Endodermal cell (in vitro differentiated cells): ENCODE measurements around the gene DGKK. TPM values are rescaled to one million over a fixed set of nuclear protein-coding genes. Genes with fewer than 3 reads are reported as not detected.
A peak's percentile ranks its signal among the peaks of the same experiment; 100 is the strongest.

ENCODE experiments used
- DNase-seq: peaks from one replicate; pipeline ENCODE4 v3.0.0-alpha.2; 2017
- H3K27ac ChIP-seq: 2 replicates; pipeline ENCODE4 v1.5.1; 2013; ENCODE audit warnings: mild to moderate bottlenecking, low read depth, low read length, moderate library complexity
- H3K27me3 ChIP-seq: 2 replicates; pipeline ENCODE4 v1.6.1; 2013; ENCODE audit warnings: mild to moderate bottlenecking, low read length, moderate library complexity; ENCODE audit not compliant: insufficient read depth, control insufficient read depth, poor library complexity, severe bottlenecking
- H3K36me3 ChIP-seq: 2 replicates; pipeline ENCODE4 v1.7.0; 2013; ENCODE audit warnings: mild to moderate bottlenecking, low read length, moderate library complexity; ENCODE audit not compliant: control insufficient read depth, insufficient read depth
- H3K4me1 ChIP-seq: one replicate; pipeline ENCODE4 v1.7.0; 2013; ENCODE audit warnings: low read length; ENCODE audit not compliant: control insufficient read depth, insufficient read depth
- H3K4me3 ChIP-seq: 2 replicates; pipeline ENCODE4 v1.5.1; 2013; ENCODE audit warnings: mild to moderate bottlenecking, low read length, moderate library complexity
- H3K9ac ChIP-seq: 2 replicates; pipeline ENCODE4 v1.6.1; 2013; ENCODE audit warnings: mild to moderate bottlenecking, low read length, moderate library complexity; ENCODE audit not compliant: poor library complexity, severe bottlenecking; ENCODE audit errors: extremely low read depth
- H3K9me3 ChIP-seq: 2 replicates; pipeline ENCODE4 v1.6.1; 2013; ENCODE audit warnings: mild to moderate bottlenecking, low read length, moderate library complexity; ENCODE audit not compliant: control insufficient read depth
- H3K27ac Mint-ChIP-seq: 2 replicates; pipeline ENCODE4 v1.8.0; 2020; ENCODE audit warnings: mixed read lengths
- H3K27me3 Mint-ChIP-seq: 2 replicates; pipeline ENCODE4 v1.8.0; 2021; ENCODE audit warnings: mild to moderate bottlenecking, mixed read lengths; ENCODE audit not compliant: insufficient read depth
- H3K36me3 Mint-ChIP-seq: 2 replicates; pipeline ENCODE4 v1.8.0; 2020; ENCODE audit warnings: low read depth, mixed read lengths
- H3K4me1 Mint-ChIP-seq: 2 replicates; pipeline ENCODE4 v1.8.0; 2020; ENCODE audit warnings: mixed read lengths
- H3K4me3 Mint-ChIP-seq: 2 replicates; pipeline ENCODE4 v1.8.0; 2020; ENCODE audit warnings: mild to moderate bottlenecking, moderate library complexity, mixed read lengths
- H3K9me3 Mint-ChIP-seq: 2 replicates; pipeline ENCODE4 v1.8.0; 2020; ENCODE audit warnings: mild to moderate bottlenecking, mixed read lengths
- WGBS, 2 experiments: methylation state at CpG; one replicate each; pipeline versions ENCODE4 v1.1.5 to v1.1.7; 2013; ENCODE audit warnings: missing lambda C conversion rate in 2 of 2, mixed read lengths in 1 of 2; ENCODE audit not compliant: insufficient coverage in 1 of 2, insufficient read length in 1 of 2; 5-methylcytosine and 5-hydroxymethylcytosine counted together
- total RNA-seq, 2 donors: library from RNA; stranded (reverse); fragmentation: NEBNext Ultra II Directional in 1 of 2; extraction: Animal tissue kit (Norgen Biotek cat#: 25700) in 1 of 2; gene quantifications; 2 replicates in 1 of 2; 3 replicates in 1 of 2; pipeline ENCODE4 v1.2.1, GENCODE V29; 2021
- TF ChIP-seq, protein P1 (sequence below): fragments of 200-600 bp; sonication (generic); conservative IDR thresholded peaks from 2 replicates; pipeline ENCODE4 v1.5.0; 2021; ENCODE audit warnings: antibody characterized with exemption, mild to moderate bottlenecking

The DGKK gene
- total RNA-seq, 2 donors from 2014 or later = 3.5 to 4.8 TPM

DNA sequence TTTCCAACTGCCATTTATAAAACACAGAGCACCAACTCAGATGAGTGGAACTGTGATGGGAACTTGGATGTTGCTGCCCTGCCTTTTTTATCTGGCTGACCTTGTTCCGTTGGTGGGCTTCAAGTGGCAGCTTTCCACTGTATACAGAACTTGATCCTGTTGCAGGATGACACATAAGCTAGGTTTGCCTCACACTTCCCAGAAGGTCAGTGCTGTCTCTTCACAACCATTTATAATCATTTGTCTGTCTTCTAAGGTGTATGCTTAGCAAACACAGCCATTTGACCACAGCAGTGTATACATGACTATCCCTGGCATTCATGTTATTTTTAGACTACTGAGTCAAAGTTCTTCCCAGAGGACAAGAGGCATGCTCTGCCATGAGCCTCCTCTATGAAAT lies 20.3 kb downstream of the DGKK start:
- Histone ChIP-seq H3K27ac (no peak overlapping the region), H3K4me1 (no peaks in the 10 kb centered on the region), H3K27me3 (no peaks in the 10 kb centered on the region), H3K9ac (no peak overlapping the region), H3K9me3 (no peaks in the 10 kb centered on the region), H3K4me3 (no peak overlapping the region), H3K36me3 (no peaks in the 10 kb centered on the region)
- Mint-ChIP-seq H3K36me3 (no peaks in the 10 kb centered on the region), H3K9me3 (peaks cover 39% of the 10 kb centered on the region), H3K4me1 (no peaks in the 10 kb centered on the region), H3K27ac (no peak overlapping the region), H3K27me3 (no peaks in the 10 kb centered on the region), H3K4me3 (no peak overlapping the region)
- TF ChIP-seq, protein P1, sequence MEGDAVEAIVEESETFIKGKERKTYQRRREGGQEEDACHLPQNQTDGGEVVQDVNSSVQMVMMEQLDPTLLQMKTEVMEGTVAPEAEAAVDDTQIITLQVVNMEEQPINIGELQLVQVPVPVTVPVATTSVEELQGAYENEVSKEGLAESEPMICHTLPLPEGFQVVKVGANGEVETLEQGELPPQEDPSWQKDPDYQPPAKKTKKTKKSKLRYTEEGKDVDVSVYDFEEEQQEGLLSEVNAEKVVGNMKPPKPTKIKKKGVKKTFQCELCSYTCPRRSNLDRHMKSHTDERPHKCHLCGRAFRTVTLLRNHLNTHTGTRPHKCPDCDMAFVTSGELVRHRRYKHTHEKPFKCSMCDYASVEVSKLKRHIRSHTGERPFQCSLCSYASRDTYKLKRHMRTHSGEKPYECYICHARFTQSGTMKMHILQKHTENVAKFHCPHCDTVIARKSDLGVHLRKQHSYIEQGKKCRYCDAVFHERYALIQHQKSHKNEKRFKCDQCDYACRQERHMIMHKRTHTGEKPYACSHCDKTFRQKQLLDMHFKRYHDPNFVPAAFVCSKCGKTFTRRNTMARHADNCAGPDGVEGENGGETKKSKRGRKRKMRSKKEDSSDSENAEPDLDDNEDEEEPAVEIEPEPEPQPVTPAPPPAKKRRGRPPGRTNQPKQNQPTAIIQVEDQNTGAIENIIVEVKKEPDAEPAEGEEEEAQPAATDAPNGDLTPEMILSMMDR = no peak
- DNase-seq = no peak
- 88 to 100% methylated on average over 1 of the region's 1 CpG for WGBS, 2 experiments

DNA sequence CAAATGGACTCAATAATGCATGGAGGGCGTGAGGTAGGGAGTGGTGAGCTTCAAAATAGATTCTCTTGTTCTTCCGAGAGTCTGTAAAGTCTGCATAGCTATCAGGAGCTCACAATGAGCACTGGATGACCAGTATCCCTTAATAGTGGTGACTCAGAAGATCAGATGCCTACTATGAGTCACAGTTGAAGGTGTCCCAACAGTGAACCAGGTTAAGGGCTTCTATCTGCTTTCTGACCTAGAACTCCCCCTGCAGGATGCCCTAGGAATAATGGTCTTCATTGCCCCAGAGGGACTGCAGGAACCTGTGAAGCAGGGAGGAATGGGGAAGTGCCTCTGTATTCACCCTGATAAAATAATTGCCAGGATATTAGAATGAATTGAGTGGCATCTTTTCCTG lies 22.1 kb downstream of the DGKK start:
- Histone ChIP-seq H3K27ac (no peak overlapping the region), H3K4me1 (no peaks in the 10 kb centered on the region), H3K36me3 (no peaks in the 10 kb centered on the region), H3K9me3 (no peaks in the 10 kb centered on the region), H3K9ac (no peak overlapping the region), H3K4me3 (no peak overlapping the region), H3K27me3 (no peaks in the 10 kb centered on the region)
- Mint-ChIP-seq H3K27me3 (no peaks in the 10 kb centered on the region), H3K36me3 (no peaks in the 10 kb centered on the region), H3K9me3 (peaks cover 49% of the 10 kb centered on the region), H3K4me3 (no peak overlapping the region), H3K4me1 (no peaks in the 10 kb centered on the region), H3K27ac (no peak overlapping the region)
- WGBS, 2 experiments = 100% methylated on average over 1 to 2 of the region's 2 CpGs
- peak; percentile 62 for DNase-seq
- TF ChIP-seq, protein P1 = peak; percentile 66

DNA sequence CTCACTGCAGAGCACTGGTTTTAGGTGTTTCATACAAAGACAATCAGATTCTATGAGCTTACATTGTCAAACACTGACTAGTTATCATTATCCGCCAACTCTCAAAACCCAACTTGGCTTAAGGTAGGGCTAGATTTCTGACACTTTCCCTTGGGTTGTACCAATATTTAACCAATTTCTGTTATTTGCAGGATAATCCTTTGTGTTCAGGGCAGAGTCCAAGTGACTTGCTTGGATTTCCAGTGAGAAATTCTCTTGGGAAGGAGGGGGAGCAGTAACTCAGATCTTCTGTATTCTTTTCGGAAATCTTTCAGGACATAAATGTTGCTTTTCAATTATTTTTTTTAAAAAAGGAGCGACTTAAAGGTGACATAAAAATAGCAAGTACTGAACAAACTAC lies 23.1 kb downstream of the DGKK start:
- H3K4me1 Mint-ChIP-seq = no peaks in the 10 kb centered on the region
- TF ChIP-seq, protein P1 = no peak
- H3K9me3 Mint-ChIP-seq = peaks cover 51% of the 10 kb centered on the region
- Histone ChIP-seq H3K27me3 (no peaks in the 10 kb centered on the region), H3K27ac (no peak overlapping the region), H3K4me3 (no peak overlapping the region), H3K4me1 (no peaks in the 10 kb centered on the region), H3K9ac (no peak overlapping the region), H3K36me3 (no peaks in the 10 kb centered on the region), H3K9me3 (no peaks in the 10 kb centered on the region)
- 83% methylated on average over 2 of the region's 3 CpGs; no CpG with 5 or more reads in 1 of the 2 experiments for WGBS, 2 experiments
- no peaks in the 10 kb centered on the region for H3K36me3 Mint-ChIP-seq
- no peak overlapping the region for H3K27ac Mint-ChIP-seq
- no peak for DNase-seq
- no peaks in the 10 kb centered on the region for H3K27me3 Mint-ChIP-seq
- no peak overlapping the region for H3K4me3 Mint-ChIP-seq
